Upper lobe of left lung (tissue), 4 donors: ENCODE measurements around the gene CUX1.

Experiments used
- CTCF ChIP-seq, 6 experiments: fragments of 450-650 bp in 4 of 6; fragments of 200-600 bp in 2 of 6; sonication (generic) in 2 of 6; IDR thresholded peaks; one replicate each; pipeline ENCODE4 v1.5.1; 2016 to 2019; ENCODE audit warnings: antibody characterized with exemption in 6 of 6
- POLR2A ChIP-seq, 4 donors: fragments of 450-650 bp; IDR thresholded peaks; one replicate each; pipeline ENCODE4 v1.5.1; 2016 to 2017; ENCODE audit warnings: antibody characterized with exemption in 4 of 4, mild to moderate bottlenecking in 2 of 4

- TF ChIP-seq CTCF (IDR thresholded peaks at IDR 0.05) (no peak), POLR2A (IDR thresholded peaks at IDR 0.05) (no peak)
Observed at GRCh38 chr7:102319671-102320070, 502.2 kb downstream of the CUX1 start.
